Measurements from ENCODE around the gene LRRC18. TPM values are rescaled to one million over a fixed set of nuclear protein-coding genes. Genes with fewer than 3 reads are reported as not detected.

The LRRC18 gene
- total and polyA plus RNA-seq, 9 of the 15 experiments (the other 6 are each of a cell fraction or from before 2014, with no cell fraction given), result not detected

DNA sequence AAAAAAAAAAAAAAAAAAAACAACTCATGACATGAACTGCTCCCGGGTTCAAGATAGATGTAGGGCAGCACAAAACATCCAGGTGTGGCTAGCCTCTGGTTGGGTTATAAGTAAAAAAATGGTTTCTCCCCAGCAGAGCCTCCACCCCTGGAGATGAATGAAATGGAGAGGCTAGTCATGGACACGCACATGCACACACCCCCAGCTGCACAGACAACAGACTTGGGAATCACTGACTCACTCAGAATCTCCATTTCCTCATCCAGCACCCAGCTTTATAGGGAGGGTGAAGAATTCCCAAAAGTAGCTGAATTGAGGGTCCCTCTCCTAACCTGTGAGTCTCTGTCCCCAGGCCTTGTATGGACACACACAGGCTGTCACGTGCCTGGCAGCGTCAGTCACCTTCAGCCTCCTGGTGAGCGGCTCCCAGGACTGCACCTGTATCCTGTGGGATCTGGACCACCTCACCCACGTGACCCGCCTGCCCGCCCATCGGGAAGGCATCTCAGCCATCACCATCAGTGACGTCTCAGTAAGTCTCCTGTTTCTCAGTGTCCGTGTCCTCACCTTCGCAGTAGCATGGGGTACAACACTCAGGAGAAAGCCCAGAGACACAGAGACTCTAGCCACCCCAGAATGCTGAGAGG is 35.0 kb upstream of the LRRC18 start (continued):
- TF ChIP-seq STAT5B (CRISPR knock-in tag; IDR thresholded peaks at IDR 0.05), result no peak
- TF ChIP-seq HOXB6 (CRISPR knock-in tag; IDR thresholded peaks at IDR 0.05; ENCODE audit: borderline replicate concordance), result no peak
- no peak for TF ChIP-seq TCF7 (IDR thresholded peaks at IDR 0.05; ENCODE audit: borderline replicate concordance)
- no peak for TF ChIP-seq PTRF (tag; IDR thresholded peaks at IDR 0.05)
- TF ChIP-seq, protein P1, sequence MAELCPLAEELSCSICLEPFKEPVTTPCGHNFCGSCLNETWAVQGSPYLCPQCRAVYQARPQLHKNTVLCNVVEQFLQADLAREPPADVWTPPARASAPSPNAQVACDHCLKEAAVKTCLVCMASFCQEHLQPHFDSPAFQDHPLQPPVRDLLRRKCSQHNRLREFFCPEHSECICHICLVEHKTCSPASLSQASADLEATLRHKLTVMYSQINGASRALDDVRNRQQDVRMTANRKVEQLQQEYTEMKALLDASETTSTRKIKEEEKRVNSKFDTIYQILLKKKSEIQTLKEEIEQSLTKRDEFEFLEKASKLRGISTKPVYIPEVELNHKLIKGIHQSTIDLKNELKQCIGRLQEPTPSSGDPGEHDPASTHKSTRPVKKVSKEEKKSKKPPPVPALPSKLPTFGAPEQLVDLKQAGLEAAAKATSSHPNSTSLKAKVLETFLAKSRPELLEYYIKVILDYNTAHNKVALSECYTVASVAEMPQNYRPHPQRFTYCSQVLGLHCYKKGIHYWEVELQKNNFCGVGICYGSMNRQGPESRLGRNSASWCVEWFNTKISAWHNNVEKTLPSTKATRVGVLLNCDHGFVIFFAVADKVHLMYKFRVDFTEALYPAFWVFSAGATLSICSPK (IDR thresholded peaks at IDR 0.05; ENCODE audit: borderline replicate concordance), result no peak
- TF ChIP-seq, protein P2, sequence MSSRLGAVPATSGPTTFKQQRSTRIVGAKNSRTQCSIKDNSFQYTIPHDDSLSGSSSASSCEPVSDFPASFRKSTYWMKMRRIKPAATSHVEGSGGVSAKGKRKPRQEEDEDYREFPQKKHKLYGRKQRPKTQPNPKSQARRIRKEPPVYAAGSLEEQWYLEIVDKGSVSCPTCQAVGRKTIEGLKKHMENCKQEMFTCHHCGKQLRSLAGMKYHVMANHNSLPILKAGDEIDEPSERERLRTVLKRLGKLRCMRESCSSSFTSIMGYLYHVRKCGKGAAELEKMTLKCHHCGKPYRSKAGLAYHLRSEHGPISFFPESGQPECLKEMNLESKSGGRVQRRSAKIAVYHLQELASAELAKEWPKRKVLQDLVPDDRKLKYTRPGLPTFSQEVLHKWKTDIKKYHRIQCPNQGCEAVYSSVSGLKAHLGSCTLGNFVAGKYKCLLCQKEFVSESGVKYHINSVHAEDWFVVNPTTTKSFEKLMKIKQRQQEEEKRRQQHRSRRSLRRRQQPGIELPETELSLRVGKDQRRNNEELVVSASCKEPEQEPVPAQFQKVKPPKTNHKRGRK (tag; IDR thresholded peaks at IDR 0.05), result no peak
- TF ChIP-seq BHLHE40 (IDR thresholded peaks at IDR 0.05; ENCODE audit: low read length), result peak; percentile 48
- TF ChIP-seq HBP1 (CRISPR knock-in tag; IDR thresholded peaks at IDR 0.05), result no peak

Measured in K562 (cell line).